Measurements from ENCODE around the gene PNPLA6. TPM values are rescaled to one million over a fixed set of nuclear protein-coding genes. Genes with fewer than 3 reads are reported as not detected.

PNPLA6 gene
- total RNA-seq, 3 donors from 2014 or later (not counting 1 experiment from before 2014, with no cell fraction given), result 118 to 190 (median 125) TPM

DNA sequence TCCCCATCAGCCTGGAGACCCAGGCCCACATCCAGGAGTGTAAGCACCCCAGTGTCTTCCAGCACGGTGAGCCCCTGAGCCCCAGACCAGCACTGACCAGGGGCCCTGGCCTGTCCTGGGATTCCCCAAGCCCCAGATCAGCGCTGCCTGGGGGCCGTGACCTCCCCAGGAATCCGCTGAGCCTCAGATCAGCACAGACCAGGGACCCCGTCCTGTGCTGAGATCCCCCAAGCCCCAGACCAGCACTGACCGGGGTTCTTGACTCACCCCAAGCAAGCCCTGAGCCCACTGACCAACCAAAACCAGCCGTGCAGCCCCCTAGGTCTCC is 7.4 kb upstream of the PNPLA6 start:
- 93% methylated on average over 7 of the region's 7 CpGs for WGBS (ENCODE audit: insufficient coverage)
- H3K4me1 ChIP-seq (ENCODE audit: control insufficient read depth, insufficient read depth, low read length), result peaks cover 7% of the 10 kb centered on the region
- no peaks in the 10 kb centered on the region for H3K27me3 ChIP-seq (ENCODE audit: control insufficient read depth, insufficient read depth, low read length)
- intact Hi-C loops (cut with micrococcal nuclease), result no loop called here
- no peak overlapping the region for H3K4me3 Mint-ChIP-seq
- no peak overlapping the region for H3K4me3 ChIP-seq (ENCODE audit: low read length)
- DNase-seq (no peak), ATAC-seq (no peak)
- peaks cover 3% of the 10 kb centered on the region for H3K36me3 ChIP-seq (ENCODE audit: control insufficient read depth, insufficient read depth, low read length)
- H3K27me3 Mint-ChIP-seq (ENCODE audit: low read depth in 2 of 2), result no peaks in the 10 kb centered on the region
- no peaks in the 10 kb centered on the region for H3K4me1 Mint-ChIP-seq
- H3K36me3 Mint-ChIP-seq, result no peaks in the 10 kb centered on the region
- no peak overlapping the region for H3K27ac ChIP-seq (ENCODE audit: low read length)
- no peaks in the 10 kb centered on the region for H3K9me3 Mint-ChIP-seq
- no peaks in the 10 kb centered on the region for H3K9me3 ChIP-seq (ENCODE audit: control insufficient read depth, insufficient read depth, low read length)
- TF ChIP-seq, protein P1, sequence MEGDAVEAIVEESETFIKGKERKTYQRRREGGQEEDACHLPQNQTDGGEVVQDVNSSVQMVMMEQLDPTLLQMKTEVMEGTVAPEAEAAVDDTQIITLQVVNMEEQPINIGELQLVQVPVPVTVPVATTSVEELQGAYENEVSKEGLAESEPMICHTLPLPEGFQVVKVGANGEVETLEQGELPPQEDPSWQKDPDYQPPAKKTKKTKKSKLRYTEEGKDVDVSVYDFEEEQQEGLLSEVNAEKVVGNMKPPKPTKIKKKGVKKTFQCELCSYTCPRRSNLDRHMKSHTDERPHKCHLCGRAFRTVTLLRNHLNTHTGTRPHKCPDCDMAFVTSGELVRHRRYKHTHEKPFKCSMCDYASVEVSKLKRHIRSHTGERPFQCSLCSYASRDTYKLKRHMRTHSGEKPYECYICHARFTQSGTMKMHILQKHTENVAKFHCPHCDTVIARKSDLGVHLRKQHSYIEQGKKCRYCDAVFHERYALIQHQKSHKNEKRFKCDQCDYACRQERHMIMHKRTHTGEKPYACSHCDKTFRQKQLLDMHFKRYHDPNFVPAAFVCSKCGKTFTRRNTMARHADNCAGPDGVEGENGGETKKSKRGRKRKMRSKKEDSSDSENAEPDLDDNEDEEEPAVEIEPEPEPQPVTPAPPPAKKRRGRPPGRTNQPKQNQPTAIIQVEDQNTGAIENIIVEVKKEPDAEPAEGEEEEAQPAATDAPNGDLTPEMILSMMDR (IDR thresholded peaks at IDR 0.05), result no peak
- no peak overlapping the region for H3K27ac Mint-ChIP-seq

DNA sequence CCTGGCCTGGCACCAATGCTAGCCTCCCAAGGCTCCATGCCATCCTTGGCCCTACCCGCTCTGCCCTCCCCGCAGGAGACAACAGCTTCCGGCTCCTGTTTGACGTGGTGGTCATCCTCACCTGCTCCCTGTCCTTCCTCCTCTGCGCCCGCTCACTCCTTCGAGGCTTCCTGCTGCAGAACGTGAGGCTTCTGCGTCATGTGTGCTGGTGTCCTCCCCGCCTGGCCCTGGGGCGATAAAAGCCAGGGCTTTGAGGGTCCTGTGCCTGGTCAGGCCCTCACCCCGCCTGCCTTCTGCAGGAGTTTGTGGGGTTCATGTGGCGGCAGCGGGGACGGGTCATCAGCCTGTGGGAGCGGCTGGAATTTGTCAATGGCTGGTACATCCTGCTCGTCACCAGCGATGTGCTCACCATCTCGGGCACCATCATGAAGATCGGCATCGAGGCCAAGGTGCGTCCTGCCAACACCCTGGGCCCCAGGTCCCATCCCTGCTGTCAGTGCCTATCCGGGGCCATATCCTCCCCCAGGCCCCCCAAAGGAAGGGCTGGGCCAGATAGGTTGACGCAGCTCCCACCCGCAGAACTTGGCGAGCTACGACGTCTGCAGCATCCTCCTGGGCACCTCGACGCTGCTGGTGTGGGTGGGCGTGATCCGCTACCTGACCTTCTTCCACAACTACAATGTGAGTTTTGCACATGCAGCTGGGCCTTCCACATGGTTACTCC is 6.8 kb upstream of the PNPLA6 start:
- Mint-ChIP-seq H3K9me3 (no peaks in the 10 kb centered on the region), H3K4me3 (no peak overlapping the region), H3K4me1 (no peaks in the 10 kb centered on the region), H3K27me3 (ENCODE audit: low read depth in 2 of 2) (no peaks in the 10 kb centered on the region), H3K27ac (no peak overlapping the region), H3K36me3 (no peaks in the 10 kb centered on the region)
- intact Hi-C loops (cut with micrococcal nuclease), result no loop called here
- 96% methylated on average over 32 of the region's 32 CpGs for WGBS (ENCODE audit: insufficient coverage)
- no peak overlapping the region for H3K27ac ChIP-seq (ENCODE audit: low read length)
- no peak for DNase-seq
- no peaks in the 10 kb centered on the region for H3K9me3 ChIP-seq (ENCODE audit: control insufficient read depth, insufficient read depth, low read length)
- no peak for ATAC-seq
- H3K36me3 ChIP-seq (ENCODE audit: control insufficient read depth, insufficient read depth, low read length), result peaks cover 3% of the 10 kb centered on the region
- peaks cover 7% of the 10 kb centered on the region for H3K4me1 ChIP-seq (ENCODE audit: control insufficient read depth, insufficient read depth, low read length)
- H3K27me3 ChIP-seq (ENCODE audit: control insufficient read depth, insufficient read depth, low read length), result no peaks in the 10 kb centered on the region
- H3K4me3 ChIP-seq (ENCODE audit: low read length), result no peak overlapping the region
- TF ChIP-seq, protein P1 (IDR thresholded peaks at IDR 0.05), result no peak

DNA sequence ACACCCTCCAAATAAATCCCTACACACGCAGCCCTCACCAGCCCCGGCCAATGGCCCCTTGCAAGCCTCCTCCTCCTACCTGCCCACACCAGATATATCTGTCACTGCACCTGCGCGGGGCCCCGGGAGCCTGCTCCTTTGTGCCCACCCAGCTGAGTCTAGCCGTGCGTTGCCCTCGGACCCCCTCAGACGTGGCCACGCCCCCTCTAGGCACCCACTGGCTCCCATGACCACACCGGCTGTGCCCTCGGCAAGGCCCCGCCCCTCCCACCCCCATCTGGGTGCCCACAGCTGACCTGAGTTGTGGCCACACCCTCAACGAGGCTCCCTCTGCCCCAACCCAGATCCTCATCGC is 6.3 kb upstream of the PNPLA6 start:
- Histone ChIP-seq H3K27ac (ENCODE audit: low read length) (no peak overlapping the region), H3K9me3 (ENCODE audit: control insufficient read depth, insufficient read depth, low read length) (no peaks in the 10 kb centered on the region), H3K36me3 (ENCODE audit: control insufficient read depth, insufficient read depth, low read length) (peaks cover 3% of the 10 kb centered on the region), H3K4me1 (ENCODE audit: control insufficient read depth, insufficient read depth, low read length) (peaks cover 10% of the 10 kb centered on the region), H3K27me3 (ENCODE audit: control insufficient read depth, insufficient read depth, low read length) (no peaks in the 10 kb centered on the region), H3K4me3 (ENCODE audit: low read length) (no peak overlapping the region)
- H3K9me3 Mint-ChIP-seq, result no peaks in the 10 kb centered on the region
- H3K4me1 Mint-ChIP-seq, result peaks cover 2% of the 10 kb centered on the region in 2 donors
- ATAC-seq (no peak), DNase-seq (no peak)
- 92% methylated on average over 15 of the region's 15 CpGs for WGBS (ENCODE audit: insufficient coverage)
- TF ChIP-seq, protein P1 (IDR thresholded peaks at IDR 0.05), result no peak
- H3K27me3 Mint-ChIP-seq (ENCODE audit: low read depth in 2 of 2), result no peaks in the 10 kb centered on the region
- intact Hi-C loops (cut with micrococcal nuclease), result no loop called here
- H3K4me3 Mint-ChIP-seq, result no peak overlapping the region
- H3K36me3 Mint-ChIP-seq, result no peaks in the 10 kb centered on the region
- no peak overlapping the region for H3K27ac Mint-ChIP-seq
